Neuronal stem cell (in vitro differentiated cells): Measurements from ENCODE around the gene YIPF1.
A peak's percentile ranks its signal among the peaks of the same experiment; 100 is the strongest.

ENCODE experiments used
- DNase-seq: peaks from one replicate; pipeline ENCODE4 v3.0.0-alpha.2; 2013; ENCODE audit warnings: low spot score
- H2AFZ ChIP-seq: one replicate; pipeline ENCODE4 v1.6.1; 2013; ENCODE audit warnings: mild to moderate bottlenecking, low read length, inconsistent platforms
- H2AK5ac ChIP-seq: 2 replicates; pipeline ENCODE4 v1.6.1; 2013; ENCODE audit warnings: low read depth, mild to moderate bottlenecking, inconsistent platforms, low read length, moderate library complexity, mixed read lengths
- H2BK120ac ChIP-seq: 2 replicates; pipeline ENCODE4 v1.6.1; 2013; ENCODE audit warnings: low read depth, mild to moderate bottlenecking, inconsistent platforms, low read length, moderate library complexity, mixed read lengths
- H2BK12ac ChIP-seq: one replicate; pipeline ENCODE4 v1.6.1; 2013; ENCODE audit warnings: low read length, inconsistent platforms
- H2BK15ac ChIP-seq: 2 replicates; pipeline ENCODE4 v1.6.1; 2013; ENCODE audit warnings: mild to moderate bottlenecking, low read length, inconsistent platforms, mixed read lengths
- H2BK5ac ChIP-seq: one replicate; pipeline ENCODE4 v1.6.1; 2013; ENCODE audit warnings: inconsistent platforms, mild to moderate bottlenecking, low read length, moderate library complexity
- H3K14ac ChIP-seq: one replicate; pipeline ENCODE4 v1.6.1; 2013; ENCODE audit warnings: low read length, inconsistent platforms
- H3K18ac ChIP-seq: 2 replicates; pipeline ENCODE4 v1.6.1; 2013; ENCODE audit warnings: low read length, inconsistent platforms
- H3K23ac ChIP-seq: 2 replicates; pipeline ENCODE4 v1.6.1; 2013; ENCODE audit warnings: low read depth, mild to moderate bottlenecking, mixed read lengths, low read length, inconsistent platforms; ENCODE audit not compliant: poor library complexity
- H3K27ac ChIP-seq: replicated peaks from 3 replicates; pipeline ENCODE4 v1.5.1; 2013; ENCODE audit warnings: low read length, inconsistent platforms
- H3K27me3 ChIP-seq, 3 experiments: 2 replicates each; pipeline ENCODE4 v1.6.1; 2013; ENCODE audit warnings: low read length in 3 of 3, mild to moderate bottlenecking in 2 of 3, inconsistent platforms in 1 of 3, low read depth in 1 of 3, mixed read lengths in 1 of 3, moderate library complexity in 1 of 3; ENCODE audit not compliant: control insufficient read depth in 3 of 3, insufficient read depth in 3 of 3
- H3K36me3 ChIP-seq, 2 donors: replicated peaks in 1 of 2; 2 replicates each; pipeline ENCODE4 v1.6.1; 2013; ENCODE audit warnings: low read length in 2 of 2; ENCODE audit not compliant: control insufficient read depth in 2 of 2, insufficient read depth in 2 of 2
- H3K4ac ChIP-seq: 2 replicates; pipeline ENCODE4 v1.6.1; 2013; ENCODE audit warnings: inconsistent platforms, mild to moderate bottlenecking, low read length, moderate library complexity
- H3K4me1 ChIP-seq, 2 donors: 1 replicate in 1 of 2; 2 replicates in 1 of 2; pipeline ENCODE4 v1.6.1; 2013; ENCODE audit warnings: low read length in 2 of 2, low read depth in 1 of 2; ENCODE audit not compliant: control insufficient read depth in 2 of 2, insufficient read depth in 1 of 2
- H3K4me2 ChIP-seq: one replicate; pipeline ENCODE4 v1.6.1; 2013; ENCODE audit warnings: mild to moderate bottlenecking, low read length, inconsistent platforms; ENCODE audit not compliant: insufficient read depth, poor library complexity, severe bottlenecking
- H3K4me3 ChIP-seq, 2 donors: 2 replicates each; pipeline ENCODE4 v1.5.1; 2013; ENCODE audit warnings: low read length in 2 of 2, mild to moderate bottlenecking in 2 of 2, inconsistent platforms in 1 of 2, moderate library complexity in 1 of 2
- H3K79me1 ChIP-seq: one replicate; pipeline ENCODE4 v1.6.1; 2013; ENCODE audit warnings: low read depth, mild to moderate bottlenecking, inconsistent platforms, low read length, moderate library complexity
- H3K9ac ChIP-seq: one replicate; pipeline ENCODE4 v1.6.1; 2013; ENCODE audit warnings: mild to moderate bottlenecking, low read depth, low read length, inconsistent platforms; ENCODE audit not compliant: poor library complexity
- H3K9me3 ChIP-seq, 2 donors: replicated peaks in 1 of 2; 2 replicates each; pipeline versions ENCODE3 to v1.6.1; 2013; ENCODE audit warnings: low read length in 2 of 2, mild to moderate bottlenecking in 2 of 2, inconsistent platforms in 1 of 2, low read depth in 1 of 2, mixed read lengths in 1 of 2, moderate library complexity in 1 of 2; ENCODE audit not compliant: control insufficient read depth in 2 of 2, insufficient read depth in 1 of 2
- H4K8ac ChIP-seq: one replicate; pipeline ENCODE4 v1.6.1; 2013; ENCODE audit warnings: low read depth, mild to moderate bottlenecking, inconsistent platforms, low read length, moderate library complexity
- H4K91ac ChIP-seq: one replicate; pipeline ENCODE4 v1.6.1; 2013; ENCODE audit warnings: low read length, low read depth, mild to moderate bottlenecking, inconsistent platforms; ENCODE audit not compliant: poor library complexity
- WGBS, 2 donors: extraction: QIAGEN DNeasy Blood & Tissue Kit; methylation state at CpG; one replicate each; pipeline ENCODE4 v1.1.7; 2013; ENCODE audit warnings: missing lambda C conversion rate in 2 of 2, mixed read lengths in 1 of 2; ENCODE audit not compliant: insufficient read length in 2 of 2, insufficient replicate concordance in 1 of 2; ENCODE audit errors: extremely low coverage in 2 of 2; 5-methylcytosine and 5-hydroxymethylcytosine counted together

Gene YIPF1

DNA sequence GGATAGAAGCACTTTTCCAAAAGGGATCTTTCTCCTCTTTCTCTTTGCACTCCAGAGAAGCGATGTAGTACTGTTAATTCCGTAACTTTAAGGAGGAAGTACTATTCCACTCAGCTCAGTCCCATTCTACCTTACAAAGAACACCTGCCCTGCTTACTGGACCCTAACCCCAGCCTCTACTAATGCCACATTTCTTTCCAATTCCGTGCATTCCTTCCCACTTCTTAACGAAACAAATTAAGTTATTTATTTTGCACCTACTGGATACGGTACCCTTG, 52.0 kb downstream of the YIPF1 start:
- H4K8ac ChIP-seq = no peak overlapping the region
- H2BK5ac ChIP-seq = no peak overlapping the region
- H4K91ac ChIP-seq = no peak overlapping the region
- H3K79me1 ChIP-seq = peaks cover 5% of the 10 kb centered on the region
- H2AK5ac ChIP-seq = no peak overlapping the region
- no peak overlapping the region for H3K4ac ChIP-seq
- H2BK15ac ChIP-seq = no peak overlapping the region
- peaks cover 0 to 17% of the 10 kb centered on the region in 2 donors for H3K36me3 ChIP-seq
- H3K18ac ChIP-seq = no peak overlapping the region
- peaks cover 2 to 5% of the 10 kb centered on the region in 2 donors for H3K9me3 ChIP-seq
- WGBS, 2 donors = no CpG with 5 or more reads among the region's 5 CpGs
- H2AFZ ChIP-seq = peak overlapping the region; percentile 96
- H3K14ac ChIP-seq = no peak overlapping the region
- no peak overlapping the region for H3K27ac ChIP-seq
- H3K23ac ChIP-seq = no peak overlapping the region
- H2BK12ac ChIP-seq = no peak overlapping the region
- peak overlapping the region; percentile 94 to 97 for H3K4me3 ChIP-seq
- H3K27me3 ChIP-seq = no peaks in the 10 kb centered on the region
- peak overlapping the region; percentile 82 for H3K4me2 ChIP-seq
- no peak overlapping the region for H2BK120ac ChIP-seq
- DNase-seq = no peak
- peaks cover 3% of the 10 kb centered on the region in 2 donors for H3K4me1 ChIP-seq
- no peak overlapping the region for H3K9ac ChIP-seq

DNA sequence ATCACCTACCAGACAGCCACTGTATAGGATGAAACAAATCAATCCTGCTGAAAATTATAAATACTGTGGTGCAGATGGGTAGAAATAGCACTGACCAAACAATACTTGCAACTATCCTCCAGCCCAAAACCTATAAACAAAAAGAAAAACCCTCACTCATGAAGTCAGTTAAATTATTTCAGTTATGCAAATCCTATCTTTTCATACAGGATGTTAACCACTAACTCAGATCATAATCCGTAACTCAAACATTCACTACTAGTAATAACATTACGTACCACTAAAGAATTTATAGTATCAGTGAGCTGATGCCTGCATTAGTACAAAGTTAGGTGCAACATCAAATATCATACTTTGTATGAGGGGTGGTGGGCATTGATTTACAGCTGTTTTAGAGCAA, 54.1 kb downstream of the YIPF1 start:
- WGBS, 2 donors = 100% methylated on average over 1 of the region's 2 CpGs; no CpG with 5 or more reads in 1 of the 2 donors
- Histone ChIP-seq H2BK15ac (no peak overlapping the region), H3K4me3 (no peak overlapping the region), H2BK12ac (no peak overlapping the region), H3K4me2 (no peak overlapping the region), H3K9ac (no peak overlapping the region), H2AFZ (no peak overlapping the region), H2BK5ac (no peak overlapping the region), H3K27ac (no peak overlapping the region), H4K91ac (no peak overlapping the region), H2AK5ac (no peak overlapping the region), H3K9me3 (no peaks in the 10 kb centered on the region), H3K14ac (no peak overlapping the region), H2BK120ac (no peak overlapping the region), H3K23ac (no peak overlapping the region), H3K79me1 (peaks cover 5% of the 10 kb centered on the region), H3K27me3 (no peaks in the 10 kb centered on the region), H3K18ac (no peak overlapping the region), H4K8ac (no peak overlapping the region), H3K36me3 (peaks cover 0 to 29% of the 10 kb centered on the region in 2 donors), H3K4ac (no peak overlapping the region), H3K4me1 (peaks cover 3% of the 10 kb centered on the region in 2 donors)
- DNase-seq = no peak

DNA sequence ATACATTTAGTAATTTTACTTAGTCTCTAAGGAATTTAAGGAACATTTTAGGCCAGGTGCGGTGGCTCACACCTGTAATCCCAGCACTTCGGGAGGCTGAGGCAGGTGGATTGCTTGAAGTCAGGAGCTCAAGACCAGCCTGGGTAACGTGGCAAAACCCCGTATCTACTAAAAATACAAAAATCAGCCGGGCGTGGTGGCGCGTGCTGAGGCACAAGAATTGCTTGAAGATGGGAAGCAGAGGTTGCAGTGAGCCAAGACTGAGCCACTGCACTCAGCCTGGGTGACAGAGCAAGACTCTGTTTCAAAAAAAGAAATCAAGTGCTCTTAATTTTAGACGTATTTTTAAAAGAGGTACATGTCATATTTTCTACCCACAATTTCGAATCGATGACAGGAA, 54.8 kb downstream of the YIPF1 start:
- no CpG with 5 or more reads among the region's 11 CpGs for WGBS, 2 donors
- H3K36me3 ChIP-seq = peaks cover 0 to 32% of the 10 kb centered on the region in 2 donors
- no peak overlapping the region for H3K4me3 ChIP-seq
- no peak overlapping the region for H4K91ac ChIP-seq
- H2BK120ac ChIP-seq = no peak overlapping the region
- no peak overlapping the region for H3K4ac ChIP-seq
- H3K14ac ChIP-seq = no peak overlapping the region
- peaks cover 5% of the 10 kb centered on the region for H3K79me1 ChIP-seq
- H2AK5ac ChIP-seq = no peak overlapping the region
- no peak overlapping the region for H3K23ac ChIP-seq
- H3K27ac ChIP-seq = no peak overlapping the region
- peaks cover 3% of the 10 kb centered on the region in 2 donors for H3K4me1 ChIP-seq
- H3K27me3 ChIP-seq = no peaks in the 10 kb centered on the region
- no peak overlapping the region for H2AFZ ChIP-seq
- H3K9ac ChIP-seq = no peak overlapping the region
- DNase-seq = no peak
- H4K8ac ChIP-seq = no peak overlapping the region
- no peaks in the 10 kb centered on the region for H3K9me3 ChIP-seq
- H2BK15ac ChIP-seq = no peak overlapping the region
- H3K4me2 ChIP-seq = no peak overlapping the region
- no peak overlapping the region for H2BK12ac ChIP-seq
- no peak overlapping the region for H2BK5ac ChIP-seq
- no peak overlapping the region for H3K18ac ChIP-seq

DNA sequence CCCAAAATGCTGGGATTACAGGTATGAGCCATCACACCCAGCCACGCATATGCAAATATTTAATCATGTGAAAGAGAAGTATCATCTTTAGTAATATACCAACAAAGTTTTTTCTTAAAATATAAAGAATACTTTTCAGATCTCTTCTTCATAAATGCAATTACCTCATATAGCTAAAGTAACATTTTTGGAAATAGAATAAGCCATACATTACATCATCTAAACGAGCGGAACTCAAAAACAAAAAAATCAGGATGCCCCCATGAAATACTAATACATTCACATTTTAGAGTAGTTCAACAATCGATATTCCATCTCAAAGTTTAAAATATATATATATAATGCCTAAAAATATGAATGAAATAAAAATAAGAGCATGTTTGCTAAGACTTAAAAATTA, 56.2 kb downstream of the YIPF1 start:
- Histone ChIP-seq H2BK5ac (no peak overlapping the region), H4K91ac (no peak overlapping the region), H3K4ac (no peak overlapping the region), H2AK5ac (no peak overlapping the region), H2BK120ac (no peak overlapping the region), H3K27me3 (no peaks in the 10 kb centered on the region), H3K4me1 (peaks cover 3% of the 10 kb centered on the region in 2 donors), H2AFZ (no peak overlapping the region), H3K4me2 (no peak overlapping the region), H3K23ac (no peak overlapping the region), H3K18ac (no peak overlapping the region), H3K14ac (no peak overlapping the region), H3K79me1 (peaks cover 5% of the 10 kb centered on the region), H2BK15ac (no peak overlapping the region), H3K36me3 (peaks cover 0 to 41% of the 10 kb centered on the region in 2 donors), H3K9me3 (no peaks in the 10 kb centered on the region), H4K8ac (no peak overlapping the region), H3K4me3 (no peak overlapping the region), H3K27ac (no peak overlapping the region), H2BK12ac (no peak overlapping the region), H3K9ac (no peak overlapping the region)
- no CpG with 5 or more reads among the region's 4 CpGs for WGBS, 2 donors
- DNase-seq = no peak
